Body of pancreas (tissue), 4 donors: ENCODE measurements around the gene ANXA9.

Experiments used
- POLR2A ChIP-seq, 3 donors: fragments of 450-650 bp; IDR thresholded peaks; one replicate each; pipeline ENCODE4 v1.6.1; 2016; ENCODE audit warnings: antibody characterized with exemption in 3 of 3, mild to moderate bottlenecking in 2 of 3
- TF ChIP-seq, protein P1 (sequence below), 7 experiments: fragments of 450-650 bp in 4 of 7; fragments of 200-600 bp in 3 of 7; sonication (generic) in 3 of 7; IDR thresholded peaks; one replicate each; pipeline ENCODE4 v1.5.1; 2016 to 2019; ENCODE audit warnings: antibody characterized with exemption in 7 of 7

GRCh38 chr1:151002611-151003010 is 20.5 kb downstream of the ANXA9 start:
- TF ChIP-seq, protein P1, sequence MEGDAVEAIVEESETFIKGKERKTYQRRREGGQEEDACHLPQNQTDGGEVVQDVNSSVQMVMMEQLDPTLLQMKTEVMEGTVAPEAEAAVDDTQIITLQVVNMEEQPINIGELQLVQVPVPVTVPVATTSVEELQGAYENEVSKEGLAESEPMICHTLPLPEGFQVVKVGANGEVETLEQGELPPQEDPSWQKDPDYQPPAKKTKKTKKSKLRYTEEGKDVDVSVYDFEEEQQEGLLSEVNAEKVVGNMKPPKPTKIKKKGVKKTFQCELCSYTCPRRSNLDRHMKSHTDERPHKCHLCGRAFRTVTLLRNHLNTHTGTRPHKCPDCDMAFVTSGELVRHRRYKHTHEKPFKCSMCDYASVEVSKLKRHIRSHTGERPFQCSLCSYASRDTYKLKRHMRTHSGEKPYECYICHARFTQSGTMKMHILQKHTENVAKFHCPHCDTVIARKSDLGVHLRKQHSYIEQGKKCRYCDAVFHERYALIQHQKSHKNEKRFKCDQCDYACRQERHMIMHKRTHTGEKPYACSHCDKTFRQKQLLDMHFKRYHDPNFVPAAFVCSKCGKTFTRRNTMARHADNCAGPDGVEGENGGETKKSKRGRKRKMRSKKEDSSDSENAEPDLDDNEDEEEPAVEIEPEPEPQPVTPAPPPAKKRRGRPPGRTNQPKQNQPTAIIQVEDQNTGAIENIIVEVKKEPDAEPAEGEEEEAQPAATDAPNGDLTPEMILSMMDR (IDR thresholded peaks at IDR 0.05), result no peak
- TF ChIP-seq POLR2A (IDR thresholded peaks at IDR 0.05), result no peak
